Measurements from ENCODE around the gene CACNA1B. TPM values are rescaled to one million over a fixed set of nuclear protein-coding genes. Genes with fewer than 3 reads are reported as not detected.

The CACNA1B gene
- total and polyA plus RNA-seq, 8 donors = 0.15 to 0.34 (median 0.29) TPM; not detected in 1

DNA sequence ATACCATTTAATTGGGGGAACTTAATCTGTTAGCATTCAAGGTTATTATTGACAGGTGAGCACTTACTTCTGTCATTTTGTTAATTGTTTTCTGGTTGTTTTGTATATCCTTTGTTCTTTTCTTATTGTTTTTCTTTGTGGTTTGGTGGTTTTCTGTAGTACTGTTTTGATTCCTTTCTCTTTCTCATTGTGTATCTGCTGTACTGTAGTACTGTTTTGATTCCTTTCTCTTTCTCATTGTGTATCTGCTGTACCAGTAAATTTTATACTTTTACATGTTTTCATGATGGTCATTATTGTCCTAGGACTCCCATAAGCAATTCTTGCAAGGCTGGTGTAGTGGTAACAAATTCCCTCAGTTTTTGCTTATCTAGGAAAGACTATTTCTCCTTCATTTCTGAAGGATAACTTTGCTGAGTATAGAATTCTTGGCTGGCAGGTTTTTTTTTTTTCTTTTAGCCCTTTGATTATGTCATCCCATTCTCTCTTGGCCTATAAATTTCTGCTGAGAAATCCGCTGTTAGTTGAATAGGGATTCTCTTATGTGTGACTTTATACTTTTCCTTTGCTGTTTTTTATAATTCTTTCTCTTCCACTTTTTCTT, 24.1 kb upstream of the CACNA1B start:
- no peak for ATAC-seq
- no peak overlapping the region for H3K27ac ChIP-seq
- no peak overlapping the region for H3K4me3 ChIP-seq
- no peaks in the 10 kb centered on the region for H3K4me1 ChIP-seq
- H3K9me3 ChIP-seq = peaks cover 0 to 42% of the 10 kb centered on the region in 2 donors
- no peak for DNase-seq
- intact Hi-C loops (cut with DNase I) = no loop called here
- H3K36me3 ChIP-seq = no peaks in the 10 kb centered on the region
- H3K27me3 ChIP-seq = no peaks in the 10 kb centered on the region
- TF ChIP-seq, protein P1, sequence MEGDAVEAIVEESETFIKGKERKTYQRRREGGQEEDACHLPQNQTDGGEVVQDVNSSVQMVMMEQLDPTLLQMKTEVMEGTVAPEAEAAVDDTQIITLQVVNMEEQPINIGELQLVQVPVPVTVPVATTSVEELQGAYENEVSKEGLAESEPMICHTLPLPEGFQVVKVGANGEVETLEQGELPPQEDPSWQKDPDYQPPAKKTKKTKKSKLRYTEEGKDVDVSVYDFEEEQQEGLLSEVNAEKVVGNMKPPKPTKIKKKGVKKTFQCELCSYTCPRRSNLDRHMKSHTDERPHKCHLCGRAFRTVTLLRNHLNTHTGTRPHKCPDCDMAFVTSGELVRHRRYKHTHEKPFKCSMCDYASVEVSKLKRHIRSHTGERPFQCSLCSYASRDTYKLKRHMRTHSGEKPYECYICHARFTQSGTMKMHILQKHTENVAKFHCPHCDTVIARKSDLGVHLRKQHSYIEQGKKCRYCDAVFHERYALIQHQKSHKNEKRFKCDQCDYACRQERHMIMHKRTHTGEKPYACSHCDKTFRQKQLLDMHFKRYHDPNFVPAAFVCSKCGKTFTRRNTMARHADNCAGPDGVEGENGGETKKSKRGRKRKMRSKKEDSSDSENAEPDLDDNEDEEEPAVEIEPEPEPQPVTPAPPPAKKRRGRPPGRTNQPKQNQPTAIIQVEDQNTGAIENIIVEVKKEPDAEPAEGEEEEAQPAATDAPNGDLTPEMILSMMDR (IDR thresholded peaks at IDR 0.05) = no peak

DNA sequence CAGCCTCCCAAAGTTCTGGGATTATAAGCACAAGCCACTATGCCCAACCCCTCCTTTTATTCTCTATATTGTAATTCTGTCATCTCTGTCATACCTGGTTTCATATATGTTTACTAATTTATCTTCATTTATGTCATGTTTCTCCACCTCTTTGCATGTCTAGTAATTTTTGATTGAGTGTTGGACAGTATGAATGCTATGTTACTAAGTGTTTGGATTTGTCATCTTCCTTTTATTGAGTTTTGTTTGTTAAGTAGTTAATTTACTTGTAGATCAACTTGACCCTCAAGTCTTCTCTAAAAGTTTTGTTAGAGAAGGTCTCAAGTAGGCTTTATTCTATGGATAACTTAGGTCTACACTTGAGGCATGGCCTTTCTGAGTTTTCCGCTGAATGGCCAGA, 17.2 kb upstream of the CACNA1B start:
- peaks cover 0 to 25% of the 10 kb centered on the region in 2 donors for H3K9me3 ChIP-seq
- H3K4me1 ChIP-seq = no peaks in the 10 kb centered on the region
- intact Hi-C loops (cut with DNase I) = no loop called here
- no peak overlapping the region for H3K27ac ChIP-seq
- TF ChIP-seq, protein P1 (IDR thresholded peaks at IDR 0.05) = no peak
- no peak for DNase-seq
- H3K4me3 ChIP-seq = no peak overlapping the region
- no peaks in the 10 kb centered on the region for H3K27me3 ChIP-seq
- no peaks in the 10 kb centered on the region for H3K36me3 ChIP-seq
- ATAC-seq = no peak

GRCh38 chr9:137865581-137866145, 11.9 kb upstream of the CACNA1B start:
- intact Hi-C loops (cut with DNase I) = no loop called here
- Histone ChIP-seq H3K27me3 (no peaks in the 10 kb centered on the region), H3K27ac (no peak overlapping the region), H3K4me1 (no peaks in the 10 kb centered on the region), H3K4me3 (no peak overlapping the region), H3K9me3 (peaks cover 0 to 10% of the 10 kb centered on the region in 2 donors), H3K36me3 (no peaks in the 10 kb centered on the region)
- ATAC-seq (no peak), DNase-seq (no peak)
- TF ChIP-seq, protein P1 (IDR thresholded peaks at IDR 0.05) = no peak

DNA sequence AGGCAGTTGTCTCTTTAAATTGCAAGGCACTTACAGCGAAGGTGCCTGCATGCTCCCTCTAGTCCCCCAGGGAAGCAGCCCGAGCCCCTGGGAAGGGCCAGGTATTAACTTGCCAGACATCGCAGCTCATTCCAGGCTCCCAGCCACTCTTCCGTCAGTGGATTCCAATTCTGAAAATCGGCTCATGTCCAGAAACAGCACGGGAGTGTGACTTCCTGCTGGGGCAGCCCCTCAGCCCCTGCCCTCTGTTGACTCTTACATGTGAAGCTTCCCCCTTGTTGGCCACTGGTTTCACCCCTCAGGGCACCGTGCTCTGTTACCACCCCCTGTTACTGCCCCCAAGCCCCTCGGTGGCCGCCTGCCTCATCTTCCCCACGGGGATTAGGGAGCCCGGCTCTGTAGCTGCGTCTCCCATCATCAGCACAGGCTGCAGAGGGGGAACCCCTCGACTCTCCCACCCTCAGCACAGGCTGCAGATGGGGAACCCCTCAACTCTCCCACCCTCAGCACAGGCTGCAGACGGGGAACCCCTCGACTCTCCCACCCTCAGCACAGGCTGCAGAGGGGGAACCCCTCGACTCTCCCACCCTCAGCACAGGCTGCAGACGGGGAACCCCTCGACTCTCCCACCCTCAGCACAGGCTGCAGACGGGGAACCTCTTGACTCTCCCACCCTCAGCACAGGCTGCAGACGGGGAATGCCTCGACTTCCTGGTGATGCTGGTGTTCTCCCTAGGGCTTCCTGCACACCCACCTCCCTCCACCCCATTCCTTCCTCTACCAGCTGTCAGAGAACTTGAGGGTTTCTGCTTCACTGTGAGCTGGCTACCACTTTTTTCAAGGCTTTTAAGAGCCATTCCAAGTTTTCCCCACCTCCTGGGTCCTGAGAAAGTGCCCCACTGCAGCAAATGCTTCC, 11.1 kb upstream of the CACNA1B start:
- no peaks in the 10 kb centered on the region for H3K36me3 ChIP-seq
- no peak overlapping the region for H3K27ac ChIP-seq
- no peaks in the 10 kb centered on the region for H3K4me1 ChIP-seq
- TF ChIP-seq, protein P1 (IDR thresholded peaks at IDR 0.05) = no peak
- intact Hi-C loops (cut with DNase I) = no loop called here
- peak in 1 of 4 donors; percentile 26 for DNase-seq
- no peak for ATAC-seq
- peaks cover 0 to 6% of the 10 kb centered on the region in 2 donors for H3K9me3 ChIP-seq
- H3K27me3 ChIP-seq = no peaks in the 10 kb centered on the region
- no peak overlapping the region for H3K4me3 ChIP-seq

DNA sequence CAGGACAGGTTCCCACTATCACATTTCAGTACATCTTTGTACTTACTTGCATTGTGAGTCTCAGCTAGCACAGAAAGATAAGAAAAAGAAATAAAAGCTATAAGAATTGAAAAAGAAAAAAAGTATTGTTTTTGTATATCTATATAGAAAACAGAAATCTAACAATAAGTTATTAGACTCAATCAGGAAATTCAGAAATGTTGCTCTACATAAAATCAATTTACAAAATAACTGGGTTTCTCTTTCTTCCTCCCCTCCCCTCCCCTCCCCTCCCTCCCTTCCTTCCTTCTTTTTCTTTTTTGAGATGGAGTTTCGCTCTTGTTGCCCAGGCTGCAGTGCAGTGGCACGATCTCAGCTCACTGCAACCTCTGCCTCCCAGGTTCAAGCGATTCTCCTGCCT, 7.2 kb upstream of the CACNA1B start:
- no peak overlapping the region for H3K4me3 ChIP-seq
- no peak overlapping the region for H3K27ac ChIP-seq
- no peaks in the 10 kb centered on the region for H3K4me1 ChIP-seq
- H3K27me3 ChIP-seq = peaks cover 0 to 7% of the 10 kb centered on the region in 2 donors
- peaks cover 0 to 6% of the 10 kb centered on the region in 2 donors for H3K9me3 ChIP-seq
- TF ChIP-seq, protein P1 (IDR thresholded peaks at IDR 0.05) = no peak
- intact Hi-C loops (cut with DNase I) = no loop called here
- DNase-seq (no peak), ATAC-seq (no peak)
- no peaks in the 10 kb centered on the region for H3K36me3 ChIP-seq

Data from left lung (tissue), 10 donors.